NCI-H1048 (cell line): ENCODE results near the gene RUNDC1.
A peak's percentile ranks its signal among the peaks of the same experiment; 100 is the strongest.
"Not testable (repeated sequence)": the region's sequence is repeated elsewhere in the genome, so short reads cannot be mapped to it uniquely, and the experiment has no call there.

Experiments used
- DNase-seq: peaks from one replicate; lab custom pipeline; 2025; lab: John Stamatoyannopoulos, UW

RUNDC1 gene

DNA sequence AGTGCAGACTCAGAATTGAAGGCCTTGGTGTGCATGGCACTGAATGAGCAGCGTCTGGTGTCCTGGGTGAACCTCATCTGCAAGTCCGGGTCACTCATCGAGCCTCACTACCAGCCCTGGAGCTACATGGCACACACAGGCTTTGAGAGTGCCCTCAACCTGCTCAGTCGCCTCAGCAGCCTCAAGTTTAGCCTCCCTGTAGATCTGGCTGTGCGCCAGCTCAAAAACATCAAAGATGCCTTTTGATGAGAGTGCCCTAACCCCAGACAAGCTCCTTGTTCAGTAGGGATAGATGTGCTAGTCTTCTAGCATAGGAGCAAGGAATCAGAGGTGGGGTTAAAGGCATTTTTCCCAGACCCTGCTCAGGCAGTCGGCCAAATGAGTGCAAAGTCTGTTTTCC is 11.1 kb downstream of the RUNDC1 start:
- DNase-seq, result no peak

DNA sequence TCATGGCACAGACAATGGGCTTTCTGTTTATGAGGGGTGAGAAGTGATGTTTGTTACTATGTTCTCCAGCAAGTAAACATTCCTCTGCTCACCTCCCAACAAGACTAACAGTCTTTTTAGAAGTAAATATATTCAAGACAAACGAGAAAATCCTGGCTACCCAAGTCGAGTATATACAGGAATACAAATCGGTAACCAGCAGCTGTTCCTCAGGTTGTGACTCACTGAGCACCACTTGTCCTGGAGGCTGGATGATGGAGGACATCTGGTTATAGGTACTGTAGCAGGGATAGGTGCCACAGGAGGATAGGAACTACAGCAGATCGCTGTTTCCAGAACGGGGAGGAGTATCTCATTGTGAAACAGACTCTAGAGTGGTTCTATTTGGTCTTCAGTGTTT is 12.5 kb downstream of the RUNDC1 start:
- DNase-seq, result no peak

- not testable (repeated sequence) for DNase-seq
Observed at GRCh38 chr17:42993913-42994312, 13.5 kb downstream of the RUNDC1 start.

- DNase-seq, result no peak
Observed at GRCh38 chr17:42997390-42997983, 17.1 kb downstream of the RUNDC1 start.

DNA sequence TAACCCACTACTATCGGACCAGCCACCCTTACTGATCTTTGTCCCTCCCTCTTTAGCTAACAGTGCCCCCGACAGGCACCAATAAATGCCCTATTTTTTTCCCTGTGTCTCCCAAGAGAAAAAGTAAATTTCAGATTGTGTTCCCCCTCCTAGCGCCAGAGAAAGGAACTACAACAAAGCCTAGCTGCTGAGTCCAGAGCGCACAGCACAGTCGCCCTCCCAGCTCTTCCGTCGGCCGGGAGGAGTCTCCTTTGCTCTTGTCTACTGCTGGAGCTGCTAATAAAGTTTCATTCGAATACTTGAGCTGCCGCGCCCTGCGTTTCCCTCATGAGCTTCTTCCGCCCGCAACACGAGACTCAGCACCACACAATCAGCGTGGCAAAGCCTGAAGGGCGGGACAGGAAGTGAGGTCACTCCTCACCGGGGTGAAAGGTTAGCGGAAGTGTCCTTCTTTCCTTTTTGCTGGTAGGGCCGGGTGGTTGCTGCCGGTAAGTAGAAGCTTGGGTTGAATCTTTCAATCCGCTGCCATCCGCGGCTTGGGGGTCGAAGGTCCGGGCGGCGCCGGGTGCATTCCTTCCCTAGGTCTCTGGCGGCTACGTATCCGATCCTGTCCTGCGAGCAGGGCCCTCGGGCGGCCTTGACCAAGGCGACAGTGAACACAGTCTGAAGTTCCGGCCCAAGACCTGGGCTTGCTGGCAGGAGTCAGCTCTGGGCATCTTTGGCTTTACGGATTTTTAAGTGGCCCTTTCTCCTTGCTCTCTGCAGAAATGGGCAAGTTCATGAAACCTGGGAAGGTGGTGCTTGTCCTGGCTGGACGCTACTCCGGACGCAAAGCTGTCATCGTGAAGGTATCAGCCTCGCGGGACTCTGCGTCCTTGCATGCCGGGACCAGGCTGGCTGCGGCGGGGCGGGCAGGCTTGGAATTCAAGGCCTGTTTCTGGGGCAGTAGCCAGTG is 17.9 kb downstream of the RUNDC1 start, which contains the start of gene RPL27:
TSS of gene RPL27 (plus strand) at position 436 of the 955 bp plus-strand sequence. CDS start at position 768, 332 bp downstream.
- peak; percentile 97 for DNase-seq

- no peak for DNase-seq
Observed at GRCh38 chr17:42999003-42999525, 18.7 kb downstream of the RUNDC1 start.

DNA sequence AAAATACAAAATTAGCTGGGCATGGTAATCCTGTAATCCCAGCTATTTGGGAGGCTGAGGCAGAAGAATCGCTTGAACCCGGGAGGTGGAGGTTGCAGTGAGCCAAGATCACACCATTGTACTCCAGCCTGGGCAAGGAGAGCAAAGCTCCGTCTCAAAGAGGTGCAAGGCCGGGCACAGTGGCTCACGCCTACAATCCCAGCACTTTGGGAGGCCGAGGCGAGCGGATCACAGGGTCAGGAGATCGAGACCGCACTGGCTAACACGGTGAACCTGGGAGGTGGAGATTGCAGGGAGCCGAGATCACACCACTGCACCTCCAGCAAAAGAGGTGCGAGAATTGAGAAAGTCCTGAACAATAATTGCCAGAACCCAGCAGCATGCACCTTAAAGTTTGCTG is 20.5 kb downstream of the RUNDC1 start:
- DNase-seq, result not testable (repeated sequence)

DNA sequence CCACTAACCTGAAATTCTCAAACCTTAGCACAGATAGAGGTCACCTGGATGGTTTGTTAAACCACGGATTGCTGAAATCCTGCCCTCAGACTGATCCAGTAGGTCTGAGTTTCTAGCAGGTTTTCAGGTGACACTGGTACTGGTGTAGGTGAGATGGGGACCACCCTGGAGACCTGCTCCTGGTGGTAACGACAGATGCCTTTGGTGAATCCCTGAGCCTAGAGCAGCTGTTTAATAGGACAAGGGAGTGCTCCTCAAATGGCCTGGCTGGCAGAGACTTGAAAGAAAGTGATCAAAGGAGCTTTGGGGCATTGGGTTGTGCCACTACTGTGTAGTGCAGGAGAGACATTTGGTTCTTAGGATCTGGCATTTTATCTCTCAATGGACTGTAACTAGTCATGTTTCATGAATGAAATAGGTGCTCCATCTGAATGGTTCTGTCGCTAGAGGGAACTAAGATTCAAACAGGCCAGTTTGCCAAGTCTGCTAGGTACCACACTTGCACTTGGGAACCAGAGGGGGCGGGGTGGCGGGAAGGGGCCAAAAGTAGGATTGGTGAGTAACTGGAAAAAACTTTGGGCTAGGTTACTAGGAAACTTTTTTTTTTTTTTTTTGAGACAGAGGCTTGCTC is 23.3 kb downstream of the RUNDC1 start:
- no peak for DNase-seq

DNA sequence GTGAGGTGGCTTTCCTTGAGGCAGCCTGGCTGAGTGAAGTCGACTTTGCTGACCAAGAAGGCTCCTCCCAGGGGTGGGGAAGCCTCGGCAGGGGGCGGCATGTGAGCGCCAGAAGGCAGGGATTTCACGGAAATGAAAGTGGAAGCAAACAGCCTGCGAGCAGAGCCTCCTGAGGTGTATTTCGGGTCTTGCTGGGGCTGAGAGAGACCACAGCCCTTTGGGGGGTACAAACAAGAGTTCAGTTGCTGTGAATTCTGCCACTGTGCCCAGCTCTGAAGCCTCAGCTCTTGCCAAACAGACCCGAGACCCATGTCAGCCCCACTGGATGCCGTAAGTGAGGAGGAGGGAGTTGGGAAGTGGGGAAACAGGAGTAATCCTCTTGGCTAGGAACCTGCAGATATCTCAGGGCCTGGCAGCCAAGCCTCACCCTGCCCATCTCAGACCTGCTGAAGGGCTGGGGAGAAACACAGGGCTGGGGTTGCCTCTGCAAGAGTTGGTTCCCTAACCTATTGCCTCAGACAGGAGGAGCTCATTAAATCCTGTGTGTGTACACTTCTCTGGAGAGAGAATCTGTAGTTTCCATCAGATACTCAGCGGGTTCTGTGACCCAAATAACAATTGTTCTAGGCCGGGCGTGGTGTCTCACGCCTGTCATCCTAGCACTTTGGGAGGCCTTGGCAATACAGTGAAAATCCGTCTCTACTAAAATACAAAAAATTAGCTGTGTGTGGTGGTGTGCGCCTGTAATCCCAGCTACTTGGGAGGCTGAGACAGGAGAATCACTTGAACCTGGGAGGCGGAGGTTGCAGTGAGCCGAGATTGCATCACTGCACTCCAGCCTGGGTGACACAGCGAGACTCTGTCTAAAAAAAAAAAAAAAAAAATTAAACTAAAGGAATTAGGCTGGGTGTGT is 26.5 kb downstream of the RUNDC1 start, which contains the start of gene IFI35:
TSS of gene IFI35 (plus strand) at position 146 of the 913 bp plus-strand sequence. CDS start at position 310, 164 bp downstream.
- peak; percentile 45 for DNase-seq

- no peak for DNase-seq
Observed at GRCh38 chr17:43010667-43011308, 30.4 kb downstream of the RUNDC1 start.

- no peak for DNase-seq
Observed at GRCh38 chr17:43011728-43012472, 31.5 kb downstream of the RUNDC1 start.

DNA sequence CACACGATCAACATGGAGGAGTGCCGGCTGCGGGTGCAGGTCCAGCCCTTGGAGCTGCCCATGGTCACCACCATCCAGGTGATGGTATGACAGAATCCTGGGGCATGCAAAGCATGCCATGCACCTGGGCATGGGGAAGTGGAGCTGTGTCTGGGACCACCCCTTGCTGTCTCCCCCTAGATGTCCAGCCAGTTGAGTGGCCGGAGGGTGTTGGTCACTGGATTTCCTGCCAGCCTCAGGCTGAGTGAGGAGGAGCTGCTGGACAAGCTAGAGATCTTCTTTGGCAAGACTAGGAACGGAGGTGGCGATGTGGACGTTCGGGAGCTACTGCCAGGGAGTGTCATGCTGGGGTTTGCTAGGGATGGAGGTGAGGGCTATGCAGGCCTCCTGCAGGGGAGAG is 32.9 kb downstream of the RUNDC1 start:
- no peak for DNase-seq

- DNase-seq, result no peak
Observed at GRCh38 chr17:43014020-43014648, 33.8 kb downstream of the RUNDC1 start.

DNA sequence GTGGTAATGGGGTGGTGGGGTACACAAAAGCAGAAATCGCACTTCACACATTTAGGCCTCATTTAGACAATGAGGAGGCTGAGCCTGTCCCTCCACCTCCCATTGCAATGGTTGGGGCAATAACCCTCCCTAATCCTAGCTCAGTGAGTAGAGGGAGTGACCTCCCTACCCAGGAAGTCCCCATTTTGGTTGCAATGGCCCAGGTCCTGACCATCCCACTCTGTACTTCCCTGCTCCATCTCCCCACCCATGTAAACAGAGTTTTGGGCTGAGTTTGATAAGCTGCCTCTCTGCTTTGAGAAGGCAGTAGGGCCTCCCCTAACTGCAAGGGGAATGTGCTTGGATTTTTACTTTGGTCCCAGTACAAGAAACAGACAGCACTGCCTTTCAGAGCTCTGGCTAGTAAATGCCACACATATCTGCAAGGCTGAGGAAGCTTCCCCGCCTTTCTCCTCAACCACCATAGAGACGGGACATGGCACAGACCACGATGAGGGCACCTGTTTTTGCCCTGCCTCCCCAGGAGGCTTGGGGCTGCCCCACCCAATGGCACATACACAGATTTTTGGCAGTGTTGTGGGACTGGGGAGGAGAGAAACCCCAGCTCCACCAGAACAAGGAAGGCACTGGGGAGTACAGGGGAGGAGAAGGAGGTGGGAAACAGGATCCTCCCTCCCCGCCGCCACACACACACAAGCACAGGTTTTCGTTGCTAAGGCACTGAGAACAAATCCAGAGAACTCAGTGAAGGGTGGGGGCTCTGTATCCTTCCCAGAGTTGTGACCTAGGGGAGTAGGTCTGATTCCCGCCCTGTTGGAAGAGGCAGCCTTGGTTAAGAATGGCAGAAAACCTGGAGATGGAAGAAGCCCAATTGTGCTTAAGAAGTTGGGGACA is 34.5 kb downstream of the RUNDC1 start:
- DNase-seq, result no peak

DNA sequence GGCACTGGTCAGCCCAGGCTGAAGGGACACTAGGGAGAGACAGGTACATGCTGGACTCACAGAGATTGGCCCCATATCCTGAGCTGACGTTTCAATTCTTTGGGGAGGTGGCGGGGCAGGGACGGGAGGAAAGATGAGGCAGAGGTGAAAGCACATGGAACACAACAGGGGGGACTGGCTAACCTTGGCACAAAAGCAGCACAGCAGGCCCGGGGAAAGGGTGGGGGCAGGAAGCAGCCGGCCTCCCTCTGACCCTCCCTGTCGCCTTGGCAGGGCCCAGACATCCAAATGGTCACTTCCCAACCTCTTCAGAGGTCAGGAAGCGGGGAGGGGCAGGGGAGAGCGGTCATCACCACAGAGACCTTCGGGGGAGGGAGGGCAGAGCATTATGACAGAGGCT is 35.2 kb downstream of the RUNDC1 start:
- DNase-seq, result no peak

- no peak for DNase-seq
Observed at GRCh38 chr17:43016216-43016615, 35.9 kb downstream of the RUNDC1 start.

GRCh38 chr17:43018008-43018853 is 37.9 kb downstream of the RUNDC1 start:
- DNase-seq, result no peak

DNA sequence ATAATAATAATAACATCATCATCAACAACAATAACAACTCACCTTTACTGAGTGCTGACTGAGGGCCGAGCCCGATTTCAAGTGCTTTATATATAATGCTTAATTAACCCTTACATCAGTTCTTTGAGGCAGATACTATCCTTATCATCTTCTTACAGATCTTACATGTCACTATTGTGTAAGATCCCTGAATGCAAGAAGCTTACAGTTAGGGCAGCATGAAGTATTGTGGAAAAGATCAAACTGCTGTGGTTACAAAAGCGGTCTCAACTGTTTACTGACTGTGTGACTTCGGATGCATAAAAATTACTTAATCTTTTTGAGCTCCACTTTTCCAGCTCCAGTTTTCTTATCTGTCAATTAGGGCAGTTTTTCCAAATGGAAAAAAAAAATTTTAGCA is 38.6 kb downstream of the RUNDC1 start:
- DNase-seq, result no peak
